Measurements from ENCODE around the gene PPP1R12A.
"Not testable (repeated sequence)": the region's sequence is repeated elsewhere in the genome, so short reads cannot be mapped to it uniquely, and the experiment has no call there.

Gene PPP1R12A

DNA sequence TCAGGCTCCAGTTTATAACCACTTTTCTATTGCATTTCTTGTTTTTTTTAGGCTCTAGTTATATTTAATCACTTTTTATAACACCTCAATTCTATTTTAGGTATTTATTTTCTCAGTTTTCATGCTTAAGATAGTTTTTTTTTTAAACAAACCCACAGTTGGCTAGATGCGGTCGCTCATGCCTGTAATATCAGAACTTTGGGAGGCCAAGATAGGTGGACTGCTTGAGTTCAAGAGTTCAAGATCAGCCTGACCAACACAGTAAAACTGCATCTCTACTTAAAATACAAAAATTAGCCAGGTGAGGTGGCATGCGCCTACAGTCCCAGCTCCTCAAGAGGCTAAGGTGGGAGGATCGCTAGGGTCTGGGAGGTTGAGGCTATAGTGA lies 93.0 kb downstream of the PPP1R12A start:
- no peak for DNase-seq (ENCODE audit: low read depth in 2 of 2)

- no peak for DNase-seq (ENCODE audit: low read depth in 2 of 2)
Observed at GRCh38 chr12:79841248-79841877, 93.5 kb downstream of the PPP1R12A start.

DNA sequence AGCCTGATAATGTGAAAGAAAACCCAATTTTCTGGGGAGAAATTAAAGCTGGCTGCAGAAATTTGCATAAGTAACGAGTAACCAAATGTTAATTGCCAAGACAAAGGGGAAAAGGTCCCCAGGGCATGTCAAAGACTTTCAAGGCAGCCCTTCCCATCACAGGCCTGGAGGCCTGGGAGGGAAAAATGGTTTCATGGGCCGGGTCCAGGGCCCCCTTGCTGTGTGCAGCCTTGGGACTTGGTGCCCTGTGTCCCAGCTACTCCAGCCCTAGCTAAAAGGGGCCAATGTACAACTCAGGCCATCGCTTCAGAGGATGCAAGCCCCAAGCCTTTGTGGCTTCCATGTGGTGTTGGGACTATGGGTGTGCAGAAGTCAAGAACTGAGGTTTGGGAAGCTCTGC lies 96.5 kb downstream of the PPP1R12A start:
- no peak for DNase-seq (ENCODE audit: low read depth in 2 of 2)

DNA sequence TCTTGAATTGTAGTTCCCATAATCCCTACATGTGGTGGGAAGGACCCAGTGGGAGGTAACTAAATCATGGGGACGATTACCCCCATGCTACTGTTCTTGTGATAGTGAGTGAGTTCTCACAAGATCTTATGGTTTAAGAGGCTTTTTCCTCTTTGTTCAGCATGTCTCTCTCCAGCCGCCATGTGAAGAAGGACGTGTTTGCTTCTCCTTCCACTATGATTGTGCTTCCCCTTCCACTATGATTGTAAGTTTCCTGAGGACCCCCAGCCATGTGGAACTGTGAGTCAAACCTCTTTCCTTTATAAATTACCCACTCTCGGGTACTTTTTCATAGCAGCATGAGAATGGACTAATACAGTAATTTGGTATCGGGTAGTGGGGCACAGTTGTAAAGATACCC lies 97.3 kb downstream of the PPP1R12A start:
- no peak for DNase-seq (ENCODE audit: low read depth in 2 of 2)

DNA sequence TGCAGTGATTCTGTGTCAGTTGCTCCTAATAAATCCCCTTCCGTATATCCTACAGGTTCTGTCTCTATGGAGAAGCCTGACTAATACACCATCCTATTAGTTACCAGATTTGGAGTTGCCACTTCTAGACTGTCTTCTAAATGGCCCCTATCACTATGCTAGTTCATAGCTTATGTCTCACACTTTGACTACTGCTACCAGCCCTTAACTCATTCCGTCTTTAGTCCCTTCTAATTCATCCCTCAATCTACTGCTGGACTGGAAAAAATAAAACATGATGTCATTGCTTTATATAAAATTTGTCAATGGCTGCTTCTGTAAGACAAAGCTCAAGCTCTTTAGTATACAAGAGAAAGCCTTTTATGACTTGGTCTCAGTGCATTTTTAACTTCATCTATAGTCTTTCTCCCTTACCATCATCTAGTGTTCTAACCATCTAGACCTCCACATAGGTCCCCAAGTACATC lies 99.5 kb downstream of the PPP1R12A start:
- DNase-seq (ENCODE audit: low read depth in 2 of 2): no peak

- no peak for DNase-seq (ENCODE audit: low read depth in 2 of 2)
Observed at GRCh38 chr12:79834712-79835376, 100.1 kb downstream of the PPP1R12A start.

GRCh38 chr12:79830440-79830839 lies 104.5 kb downstream of the PPP1R12A start:
- DNase-seq (ENCODE audit: low read depth in 2 of 2): no peak

- no peak for DNase-seq (ENCODE audit: low read depth in 2 of 2)
Observed at GRCh38 chr12:79828924-79829323, 106.0 kb downstream of the PPP1R12A start.

DNA sequence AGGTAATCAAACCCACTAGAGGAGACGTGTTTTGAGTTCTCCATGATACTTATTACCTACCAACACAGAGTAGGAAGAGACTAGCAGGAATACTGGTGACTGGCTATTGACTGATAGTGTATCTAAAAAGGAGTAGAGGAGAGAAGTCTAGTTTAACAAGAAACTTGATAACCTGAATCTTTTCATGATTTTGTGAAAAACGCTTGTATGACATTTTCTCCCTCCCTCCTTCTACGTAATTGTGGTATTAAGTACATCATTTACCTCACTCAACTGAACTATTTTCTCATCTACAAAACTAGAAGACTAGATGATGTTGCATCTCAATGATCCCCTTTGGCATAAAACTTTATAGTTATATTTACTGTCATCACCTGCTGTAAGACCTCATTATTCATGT lies 107.4 kb downstream of the PPP1R12A start:
- DNase-seq (ENCODE audit: low read depth in 2 of 2): no peak

DNA sequence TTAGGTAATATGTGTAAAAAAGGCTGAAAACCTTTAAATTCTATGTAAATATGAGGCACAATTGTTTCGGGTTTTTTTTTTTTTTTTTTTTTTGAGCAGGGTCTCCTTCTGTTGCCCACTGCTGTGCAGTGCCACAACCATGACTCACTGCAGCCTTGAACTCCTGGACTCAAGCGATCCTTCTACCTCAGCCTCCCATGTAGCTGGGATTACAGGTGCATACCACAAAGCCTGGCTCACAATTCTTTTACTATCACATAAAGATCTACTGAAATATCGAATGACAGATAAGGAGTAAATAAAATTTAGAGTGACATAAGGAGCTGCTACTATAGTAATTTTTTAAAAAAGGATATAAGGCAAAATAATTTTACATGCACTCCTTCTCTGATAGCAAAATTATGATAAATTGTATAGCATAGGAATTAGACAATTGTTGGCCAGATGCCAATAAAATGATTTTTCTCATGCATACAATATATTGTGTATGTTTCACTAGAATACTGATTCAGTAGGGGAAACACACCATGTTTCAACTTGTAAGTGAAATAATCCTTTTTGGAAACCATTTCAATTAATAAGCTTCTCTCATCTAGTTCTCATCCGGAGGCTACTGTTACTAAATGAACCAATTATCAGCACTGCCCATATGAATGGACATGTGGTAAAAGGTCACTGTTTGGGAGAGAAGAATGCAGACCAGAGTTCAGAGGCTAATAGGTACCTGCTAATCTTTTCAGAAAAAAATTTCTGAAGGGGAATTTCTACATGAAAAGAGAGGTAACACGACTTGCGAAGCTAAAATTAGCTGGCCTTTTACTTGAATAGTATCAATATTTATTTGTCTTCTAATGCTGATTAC lies 108.4 kb downstream of the PPP1R12A start:
- no peak for DNase-seq (ENCODE audit: low read depth in 2 of 2)

DNA sequence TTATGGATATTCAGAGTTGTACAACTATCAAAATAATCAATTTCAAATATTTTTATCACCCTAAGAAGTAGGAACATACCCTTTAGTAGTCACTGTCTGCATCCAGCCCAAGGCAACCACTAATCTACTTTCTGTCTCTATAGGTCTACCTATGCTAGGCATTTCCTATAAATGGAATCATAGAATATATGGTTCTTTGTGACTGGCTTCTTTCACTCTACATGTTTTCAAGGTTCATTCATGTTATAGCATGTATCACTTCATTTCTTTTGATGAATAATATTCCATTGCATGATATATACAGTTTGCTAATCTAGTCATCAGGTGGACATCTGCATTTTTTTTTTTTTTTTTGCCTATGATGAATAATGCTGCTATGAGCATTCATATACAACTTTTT lies 112.4 kb downstream of the PPP1R12A start:
- no peak for DNase-seq (ENCODE audit: low read depth in 2 of 2)

GRCh38 chr12:79818856-79819255 lies 116.0 kb downstream of the PPP1R12A start:
- no peak for DNase-seq (ENCODE audit: low read depth in 2 of 2)

DNA sequence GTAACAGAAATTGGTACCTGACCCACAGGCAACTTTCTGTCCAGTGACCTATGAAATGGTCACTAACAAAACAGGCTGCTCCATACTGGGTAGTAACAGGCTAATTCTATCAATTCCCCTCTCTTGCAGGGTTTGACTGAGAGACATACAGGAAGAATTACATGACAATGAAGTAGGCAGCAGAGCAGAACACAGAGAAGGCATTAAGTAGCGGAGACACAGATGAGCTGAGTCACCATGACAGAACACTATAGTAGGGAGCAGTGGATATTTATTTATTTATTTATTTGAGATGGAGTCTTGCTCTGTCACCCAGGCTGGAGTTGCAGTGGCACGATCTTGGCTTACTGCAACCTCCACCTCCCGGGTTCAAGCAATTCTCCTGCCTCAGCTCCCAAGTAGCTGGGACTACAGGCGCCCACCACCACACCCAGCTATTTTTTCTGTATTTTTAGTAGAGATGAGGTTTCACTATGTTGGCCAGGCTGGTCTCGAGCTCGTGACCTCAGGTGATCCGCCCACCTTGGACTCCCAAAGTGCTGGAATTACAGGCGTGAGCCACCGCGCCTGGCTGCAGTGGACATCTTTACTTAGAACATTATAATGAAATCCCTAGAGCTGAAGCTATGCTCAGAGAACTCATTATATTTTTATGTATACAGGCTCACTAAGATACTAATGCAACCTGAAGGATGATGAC lies 150.4 kb downstream of the PPP1R12A start:
- not testable (repeated sequence) for DNase-seq (ENCODE audit: low read depth in 2 of 2)

GRCh38 chr12:79782172-79782900 lies 152.6 kb downstream of the PPP1R12A start:
- no peak for DNase-seq (ENCODE audit: low read depth in 2 of 2)

GRCh38 chr12:79778802-79779448 lies 156.0 kb downstream of the PPP1R12A start:
- DNase-seq (ENCODE audit: low read depth in 2 of 2): no peak

DNA sequence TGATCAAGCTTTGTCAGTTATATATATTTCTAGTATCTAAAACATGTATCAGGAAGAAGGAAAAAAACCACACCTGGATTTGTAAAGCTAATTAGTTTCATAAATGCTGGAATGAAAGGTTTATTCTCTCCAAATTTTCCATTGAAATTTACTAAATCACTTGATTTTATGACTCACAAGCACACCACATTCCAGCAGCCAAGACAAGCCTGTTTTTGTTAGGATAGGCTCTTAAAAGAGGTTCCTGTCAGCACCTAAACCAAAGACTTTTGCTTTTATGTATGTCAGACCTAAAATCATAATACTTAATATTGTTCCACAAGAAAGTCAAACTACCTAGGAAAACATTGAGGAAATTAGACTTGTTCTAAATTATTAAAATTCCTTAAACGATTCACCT lies 158.8 kb downstream of the PPP1R12A start:
- no peak for DNase-seq (ENCODE audit: low read depth in 2 of 2)

- no peak for DNase-seq (ENCODE audit: low read depth in 2 of 2)
Observed at GRCh38 chr12:79775355-79776027, 159.4 kb downstream of the PPP1R12A start.

DNA sequence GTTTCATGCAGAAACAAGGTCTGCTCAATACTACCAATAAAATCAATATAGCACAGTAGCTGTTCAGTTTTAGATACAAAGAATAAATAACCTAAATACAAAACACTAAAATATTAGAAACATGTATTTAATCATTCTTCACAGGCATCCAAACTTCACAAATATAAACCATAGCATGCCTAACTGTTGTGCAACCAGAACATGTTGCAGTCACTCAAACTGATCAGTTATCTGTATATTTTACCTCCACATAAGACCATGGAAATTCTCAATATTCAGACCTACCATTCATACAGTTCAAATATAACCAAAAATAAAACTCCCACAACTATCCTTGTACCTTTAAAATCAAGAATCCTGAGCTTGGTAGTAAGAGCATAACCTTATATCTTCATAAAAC lies 161.0 kb downstream of the PPP1R12A start:
- no peak for DNase-seq (ENCODE audit: low read depth in 2 of 2)

DNA sequence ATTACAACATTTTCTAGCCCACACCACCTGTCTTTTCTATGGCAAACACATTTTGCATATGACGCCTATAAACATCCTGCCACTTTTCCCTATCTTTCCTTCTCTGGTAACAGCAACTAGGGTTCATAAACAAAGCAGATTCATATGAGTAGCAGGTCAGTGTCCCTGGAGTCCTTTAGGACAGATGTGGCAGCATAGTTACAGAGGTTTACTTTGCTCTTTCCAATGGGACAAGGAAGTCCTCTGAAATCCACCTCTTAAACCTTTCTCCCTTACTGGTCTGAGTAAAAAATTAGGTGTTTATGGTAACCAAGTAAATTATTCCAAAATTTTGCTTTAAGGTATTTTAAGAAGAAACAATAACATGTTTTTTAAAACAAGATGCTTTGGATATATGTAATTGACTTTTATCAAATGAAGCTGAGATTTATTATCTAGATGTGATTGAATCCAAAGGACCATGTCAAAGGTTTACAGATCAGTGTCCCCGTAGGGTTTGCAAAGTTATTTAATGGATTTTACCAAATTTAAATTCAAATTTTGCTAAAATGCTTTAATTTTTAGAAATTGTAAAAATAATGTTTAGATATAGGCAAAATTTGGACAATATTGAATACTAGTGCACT lies 164.9 kb downstream of the PPP1R12A start:
- no peak for DNase-seq (ENCODE audit: low read depth in 2 of 2)

All from stimulated activated CD8-positive, alpha-beta memory T cell treated with anti-CD3 and anti-CD28 coated beads, Interleukin-7, amount 100 ng/mL, for 4 hours (primary cell).